Spleen (tissue), 11 donors: ENCODE data around the gene TMEM63C. TPM values are rescaled to one million over a fixed set of nuclear protein-coding genes. Genes with fewer than 3 reads are reported as not detected.
A peak's percentile ranks its signal among the peaks of the same experiment; 100 is the strongest.

Source experiments
- DNase-seq: peaks from one replicate; pipeline ENCODE4 v3.0.0-alpha.2; 2020
- H3K27ac ChIP-seq, 8 donors: fragments of 200-600 bp; sonication (generic) in 7 of 8; 1 replicate in 4 of 8; 2 replicates in 4 of 8; pipeline versions ENCODE4 v1.5.0 to v1.8.0; 2016 to 2021; ENCODE audit warnings: inconsistent platforms in 4 of 8, mild to moderate bottlenecking in 4 of 8, moderate library complexity in 1 of 8
- H3K27me3 ChIP-seq, 7 donors: fragments of 200-600 bp; sonication (generic) in 6 of 7; replicated peaks in 1 of 7; 1 replicate in 4 of 7; 2 replicates in 3 of 7; pipeline versions ENCODE4 v1.5.0 to v1.8.0; 2016 to 2021; ENCODE audit warnings: inconsistent platforms in 3 of 7, mild to moderate bottlenecking in 1 of 7
- H3K36me3 ChIP-seq, 6 donors: fragments of 200-600 bp; sonication (generic) in 5 of 6; 1 replicate in 4 of 6; 2 replicates in 2 of 6; pipeline versions ENCODE4 v1.5.0 to v1.8.0; 2016 to 2021; ENCODE audit warnings: inconsistent platforms in 2 of 6
- H3K4me1 ChIP-seq, 6 donors: fragments of 200-600 bp; sonication (generic) in 5 of 6; 1 replicate in 3 of 6; 2 replicates in 3 of 6; pipeline versions ENCODE4 v1.5.0 to v1.8.0; 2016 to 2021; ENCODE audit warnings: inconsistent platforms in 3 of 6
- H3K4me3 ChIP-seq, 8 donors: fragments of 200-600 bp; sonication (generic) in 7 of 8; 1 replicate in 4 of 8; 2 replicates in 4 of 8; pipeline versions ENCODE4 v1.5.0 to v1.8.0; 2016 to 2021; ENCODE audit warnings: inconsistent platforms in 4 of 8, mild to moderate bottlenecking in 4 of 8, moderate library complexity in 2 of 8
- H3K9me3 ChIP-seq, 8 donors: fragments of 200-600 bp; sonication (generic) in 7 of 8; 1 replicate in 4 of 8; 2 replicates in 4 of 8; pipeline versions ENCODE4 v1.5.0 to v1.8.0; 2016 to 2021; ENCODE audit warnings: inconsistent platforms in 4 of 8
- CTCF ChIP-seq, 11 experiments: fragments of 200-600 bp in 7 of 11; fragments of 450-650 bp in 4 of 11; sonication (generic) in 4 of 11; IDR thresholded peaks in 8 of 11; conservative IDR thresholded peaks in 3 of 11; 1 replicate in 7 of 11; 2 replicates in 4 of 11; pipeline versions ENCODE4 v1.4.0 to v1.8.0; 2016 to 2021; ENCODE audit warnings: antibody characterized with exemption in 11 of 11, inconsistent platforms in 4 of 11, mild to moderate bottlenecking in 1 of 11
- POLR2A ChIP-seq, 3 donors: fragments of 450-650 bp; IDR thresholded peaks; one replicate each; pipeline ENCODE4 v1.5.1; 2017; ENCODE audit warnings: antibody characterized with exemption in 3 of 3, mild to moderate bottlenecking in 1 of 3
- POLR2AphosphoS5 ChIP-seq, 3 donors: sonication (generic); formaldehyde crosslinking; IDR thresholded peaks; one replicate each; pipeline ENCODE4 v1.5.1; 2017; ENCODE audit warnings: antibody characterized with exemption in 3 of 3
- WGBS, 5 donors: extraction: QIAGEN DNeasy Blood & Tissue Kit in 3 of 5; methylation state at CpG; one replicate each; pipeline versions ENCODE4 v1.1.5 to v1.1.7; 2013 to 2018; 5-methylcytosine and 5-hydroxymethylcytosine counted together
- intact Hi-C: fragments of 100-400 bp; cut with DNase I; formaldehyde crosslinking; loops from one replicate; pipeline ENCODE4 v1.15.0; 2023; ENCODE audit warnings: low total_unique reads
- polyA plus RNA-seq, 3 donors: library from polyadenylated mRNA; stranded (reverse); fragments of 200-250 nt; gene quantifications; one replicate each; pipeline ENCODE4 v1.2.1, GENCODE V29; 2013
- total RNA-seq, 7 donors: library from RNA; depleted of rRNA in 3 of 7; stranded (reverse); fragments of >200 nt in 3 of 7; fragmentation: NEBNext Ultra II Directional in 4 of 7; extraction: Animal tissue kit (Norgen Biotek cat#: 25700) in 4 of 7; gene quantifications; one replicate each; pipeline versions ENCODE4 v1.1.0 to v1.2.1, GENCODE V29; 2016 to 2021
- donor health status: healthy with polysubstance abuse.
- donor health status: DM: no; HTN: no; CAD: no; lungs with moderate emphysema.
- donor health status: DM: no; HTN: no; CAD: no.
- donor health status: Bipolar disorder and iron deficiency.
- donor health status: healthy.
- donor health status: DM: no; HTN: no; CAD: no.
- donor health status: DM: yes; HTN: yes; CAD: no.

The TMEM63C gene
- total and polyA plus RNA-seq, 10 donors = 0.20 to 13.4 (median 7.1) TPM

- H3K27me3 ChIP-seq = peaks cover 0 to 21% (median 0%) of the 10 kb centered on the region in 7 donors
- H3K27ac ChIP-seq = no peak overlapping the region
- H3K9me3 ChIP-seq = no peaks in the 10 kb centered on the region
- TF ChIP-seq CTCF (IDR thresholded peaks at IDR 0.05 in 8 of 11, conservative IDR thresholded peaks at IDR 0.05 in 3 of 11) = no peak
- no peak for TF ChIP-seq POLR2A (IDR thresholded peaks at IDR 0.05)
- TF ChIP-seq POLR2AphosphoS5 (IDR thresholded peaks at IDR 0.05) = no peak
- DNase-seq = no peak
- 85 to 89% (median 87%) methylated on average over 8 of the region's 8 CpGs for WGBS, 5 donors
- H3K4me3 ChIP-seq = no peak overlapping the region
- no peaks in the 10 kb centered on the region for H3K4me1 ChIP-seq
- intact Hi-C loops = no loop called here
- H3K36me3 ChIP-seq = no peaks in the 10 kb centered on the region
Measured at GRCh38 chr14:77194706-77195105, 13.1 kb downstream of the TMEM63C start.

- Histone ChIP-seq H3K36me3 (no peaks in the 10 kb centered on the region), H3K9me3 (no peaks in the 10 kb centered on the region), H3K4me1 (no peaks in the 10 kb centered on the region), H3K27ac (no peak overlapping the region), H3K4me3 (no peak overlapping the region), H3K27me3 (peaks cover 0 to 29% (median 0%) of the 10 kb centered on the region in 7 donors)
- WGBS, 5 donors = 72 to 93% (median 82%) methylated on average over 7 to 9 of the region's 9 CpGs
- TF ChIP-seq POLR2AphosphoS5 (IDR thresholded peaks at IDR 0.05) (no peak), POLR2A (IDR thresholded peaks at IDR 0.05) (no peak), CTCF (IDR thresholded peaks at IDR 0.05 in 8 of 11, conservative IDR thresholded peaks at IDR 0.05 in 3 of 11) (no peak)
- peak; percentile 57 for DNase-seq
- intact Hi-C loops = no loop called here
Measured at GRCh38 chr14:77195766-77196165, 14.2 kb downstream of the TMEM63C start.

GRCh38 chr14:77197988-77198387 lies 16.4 kb downstream of the TMEM63C start:
- intact Hi-C loops = no loop called here
- peak; percentile 44 for DNase-seq
- WGBS, 5 donors = 81 to 97% (median 90%) methylated on average over 3 to 4 of the region's 4 CpGs

GRCh38 chr14:77198561-77198960 lies 17.0 kb downstream of the TMEM63C start:
- no peak overlapping the region for H3K27ac ChIP-seq
- DNase-seq = peak; percentile 24
- WGBS, 5 donors = 68 to 81% (median 75%) methylated on average over 6 of the region's 6 CpGs
- H3K27me3 ChIP-seq = peaks cover 0 to 43% (median 0%) of the 10 kb centered on the region in 7 donors
- no peaks in the 10 kb centered on the region for H3K9me3 ChIP-seq
- no peaks in the 10 kb centered on the region for H3K36me3 ChIP-seq
- TF ChIP-seq POLR2A (IDR thresholded peaks at IDR 0.05) = no peak
- TF ChIP-seq POLR2AphosphoS5 (IDR thresholded peaks at IDR 0.05) = no peak
- no peak for TF ChIP-seq CTCF (IDR thresholded peaks at IDR 0.05 in 8 of 11, conservative IDR thresholded peaks at IDR 0.05 in 3 of 11)
- no peak overlapping the region for H3K4me3 ChIP-seq
- intact Hi-C loops = no loop called here
- H3K4me1 ChIP-seq = no peaks in the 10 kb centered on the region

More at GRCh38 chr14:77197988-77198387, 16.4 kb downstream of the TMEM63C start:
- Histone ChIP-seq H3K4me3 (no peak overlapping the region), H3K27me3 (peaks cover 0 to 40% (median 0%) of the 10 kb centered on the region in 7 donors), H3K36me3 (no peaks in the 10 kb centered on the region), H3K4me1 (no peaks in the 10 kb centered on the region), H3K9me3 (no peaks in the 10 kb centered on the region), H3K27ac (no peak overlapping the region)
- TF ChIP-seq CTCF (IDR thresholded peaks at IDR 0.05 in 8 of 11, conservative IDR thresholded peaks at IDR 0.05 in 3 of 11) (no peak), POLR2AphosphoS5 (IDR thresholded peaks at IDR 0.05) (no peak), POLR2A (IDR thresholded peaks at IDR 0.05) (no peak)
